Measurements from ENCODE around the gene ADORA2A.

The ADORA2A gene

GRCh38 chr22:24436553-24436952, 9.2 kb downstream of the ADORA2A start:
- Histone ChIP-seq H3K4me3 (ENCODE audit: low read depth, low read length) (no peak overlapping the region), H3K9me3 (ENCODE audit: control insufficient read depth, insufficient read depth, low read length) (no peaks in the 10 kb centered on the region), H3K4me1 (ENCODE audit: control insufficient read depth, insufficient read depth, low read length) (no peaks in the 10 kb centered on the region), H3K9ac (ENCODE audit: low read depth, low read length) (no peak overlapping the region), H3K36me3 (ENCODE audit: control insufficient read depth, insufficient read depth, low read length) (peaks cover 11% of the 10 kb centered on the region), H3K27me3 (ENCODE audit: control insufficient read depth, insufficient read depth, low read length) (no peaks in the 10 kb centered on the region)

GRCh38 chr22:24437091-24437490, 9.7 kb downstream of the ADORA2A start:
- H3K9me3 ChIP-seq (ENCODE audit: control insufficient read depth, insufficient read depth, low read length) = no peaks in the 10 kb centered on the region
- H3K4me3 ChIP-seq (ENCODE audit: low read depth, low read length) = no peak overlapping the region
- H3K27me3 ChIP-seq (ENCODE audit: control insufficient read depth, insufficient read depth, low read length) = no peaks in the 10 kb centered on the region
- H3K9ac ChIP-seq (ENCODE audit: low read depth, low read length) = no peak overlapping the region
- peaks cover 11% of the 10 kb centered on the region for H3K36me3 ChIP-seq (ENCODE audit: control insufficient read depth, insufficient read depth, low read length)
- H3K4me1 ChIP-seq (ENCODE audit: control insufficient read depth, insufficient read depth, low read length) = no peaks in the 10 kb centered on the region

GRCh38 chr22:24437741-24438328, 10.4 kb downstream of the ADORA2A start:
- H3K9ac ChIP-seq (ENCODE audit: low read depth, low read length) = no peak overlapping the region
- H3K4me3 ChIP-seq (ENCODE audit: low read depth, low read length) = no peak overlapping the region
- no peaks in the 10 kb centered on the region for H3K9me3 ChIP-seq (ENCODE audit: control insufficient read depth, insufficient read depth, low read length)
- no peaks in the 10 kb centered on the region for H3K4me1 ChIP-seq (ENCODE audit: control insufficient read depth, insufficient read depth, low read length)
- no peaks in the 10 kb centered on the region for H3K27me3 ChIP-seq (ENCODE audit: control insufficient read depth, insufficient read depth, low read length)
- peaks cover 11% of the 10 kb centered on the region for H3K36me3 ChIP-seq (ENCODE audit: control insufficient read depth, insufficient read depth, low read length)

GRCh38 chr22:24440270-24440717, 12.9 kb downstream of the ADORA2A start:
- H3K9me3 ChIP-seq (ENCODE audit: control insufficient read depth, insufficient read depth, low read length) = no peaks in the 10 kb centered on the region
- H3K4me3 ChIP-seq (ENCODE audit: low read depth, low read length) = no peak overlapping the region
- H3K36me3 ChIP-seq (ENCODE audit: control insufficient read depth, insufficient read depth, low read length) = peaks cover 5% of the 10 kb centered on the region
- H3K9ac ChIP-seq (ENCODE audit: low read depth, low read length) = no peak overlapping the region
- H3K27me3 ChIP-seq (ENCODE audit: control insufficient read depth, insufficient read depth, low read length) = no peaks in the 10 kb centered on the region
- peaks cover under 1% of the 10 kb centered on the region for H3K4me1 ChIP-seq (ENCODE audit: control insufficient read depth, insufficient read depth, low read length)

GRCh38 chr22:24440718-24441405, 13.5 kb downstream of the ADORA2A start:
- H3K9me3 ChIP-seq (ENCODE audit: control insufficient read depth, insufficient read depth, low read length) = no peaks in the 10 kb centered on the region
- peaks cover 7% of the 10 kb centered on the region for H3K4me1 ChIP-seq (ENCODE audit: control insufficient read depth, insufficient read depth, low read length)
- H3K4me3 ChIP-seq (ENCODE audit: low read depth, low read length) = no peak overlapping the region
- H3K9ac ChIP-seq (ENCODE audit: low read depth, low read length) = no peak overlapping the region
- peaks cover 5% of the 10 kb centered on the region for H3K36me3 ChIP-seq (ENCODE audit: control insufficient read depth, insufficient read depth, low read length)
- H3K27me3 ChIP-seq (ENCODE audit: control insufficient read depth, insufficient read depth, low read length) = no peaks in the 10 kb centered on the region

- no peak overlapping the region for H3K4me3 ChIP-seq (ENCODE audit: low read depth, low read length)
- no peaks in the 10 kb centered on the region for H3K27me3 ChIP-seq (ENCODE audit: control insufficient read depth, insufficient read depth, low read length)
- H3K4me1 ChIP-seq (ENCODE audit: control insufficient read depth, insufficient read depth, low read length) = peaks cover 7% of the 10 kb centered on the region
- no peaks in the 10 kb centered on the region for H3K9me3 ChIP-seq (ENCODE audit: control insufficient read depth, insufficient read depth, low read length)
- H3K9ac ChIP-seq (ENCODE audit: low read depth, low read length) = no peak overlapping the region
- peaks cover 5% of the 10 kb centered on the region for H3K36me3 ChIP-seq (ENCODE audit: control insufficient read depth, insufficient read depth, low read length)
These were observed 14.3 kb downstream of the ADORA2A start for GRCh38 chr22:24441406-24442351.

GRCh38 chr22:24442352-24442744, 14.9 kb downstream of the ADORA2A start:
- Histone ChIP-seq H3K4me1 (ENCODE audit: control insufficient read depth, insufficient read depth, low read length) (peaks cover 7% of the 10 kb centered on the region), H3K9ac (ENCODE audit: low read depth, low read length) (no peak overlapping the region), H3K27me3 (ENCODE audit: control insufficient read depth, insufficient read depth, low read length) (no peaks in the 10 kb centered on the region), H3K4me3 (ENCODE audit: low read depth, low read length) (no peak overlapping the region), H3K9me3 (ENCODE audit: control insufficient read depth, insufficient read depth, low read length) (no peaks in the 10 kb centered on the region), H3K36me3 (ENCODE audit: control insufficient read depth, insufficient read depth, low read length) (peaks cover 5% of the 10 kb centered on the region)

- no peak overlapping the region for H3K9ac ChIP-seq (ENCODE audit: low read depth, low read length)
- no peaks in the 10 kb centered on the region for H3K9me3 ChIP-seq (ENCODE audit: control insufficient read depth, insufficient read depth, low read length)
- H3K36me3 ChIP-seq (ENCODE audit: control insufficient read depth, insufficient read depth, low read length) = peaks cover 5% of the 10 kb centered on the region
- no peak overlapping the region for H3K4me3 ChIP-seq (ENCODE audit: low read depth, low read length)
- H3K4me1 ChIP-seq (ENCODE audit: control insufficient read depth, insufficient read depth, low read length) = peaks cover 7% of the 10 kb centered on the region
- H3K27me3 ChIP-seq (ENCODE audit: control insufficient read depth, insufficient read depth, low read length) = no peaks in the 10 kb centered on the region
These were observed 16.3 kb downstream of the ADORA2A start for GRCh38 chr22:24443668-24444067.

GRCh38 chr22:24444251-24444650, 16.9 kb downstream of the ADORA2A start:
- no peaks in the 10 kb centered on the region for H3K27me3 ChIP-seq (ENCODE audit: control insufficient read depth, insufficient read depth, low read length)
- H3K4me3 ChIP-seq (ENCODE audit: low read depth, low read length) = no peak overlapping the region
- H3K9ac ChIP-seq (ENCODE audit: low read depth, low read length) = no peak overlapping the region
- no peaks in the 10 kb centered on the region for H3K9me3 ChIP-seq (ENCODE audit: control insufficient read depth, insufficient read depth, low read length)
- peaks cover 7% of the 10 kb centered on the region for H3K4me1 ChIP-seq (ENCODE audit: control insufficient read depth, insufficient read depth, low read length)
- H3K36me3 ChIP-seq (ENCODE audit: control insufficient read depth, insufficient read depth, low read length) = peaks cover 5% of the 10 kb centered on the region

- H3K9me3 ChIP-seq (ENCODE audit: control insufficient read depth, insufficient read depth, low read length) = no peaks in the 10 kb centered on the region
- H3K27me3 ChIP-seq (ENCODE audit: control insufficient read depth, insufficient read depth, low read length) = no peaks in the 10 kb centered on the region
- no peak overlapping the region for H3K4me3 ChIP-seq (ENCODE audit: low read depth, low read length)
- H3K9ac ChIP-seq (ENCODE audit: low read depth, low read length) = no peak overlapping the region
- peaks cover 5% of the 10 kb centered on the region for H3K36me3 ChIP-seq (ENCODE audit: control insufficient read depth, insufficient read depth, low read length)
- H3K4me1 ChIP-seq (ENCODE audit: control insufficient read depth, insufficient read depth, low read length) = peaks cover 7% of the 10 kb centered on the region
These were observed 17.5 kb downstream of the ADORA2A start for GRCh38 chr22:24444729-24445466.
